Activated CD8-positive, alpha-beta memory T cell treated with anti-CD3 and anti-CD28 coated beads for 48 hours (primary cell): ENCODE results near the gene ATOSA.
A peak's percentile ranks its signal among the peaks of the same experiment; 100 is the strongest.

Experiments used
- DNase-seq, 3 experiments: peaks; one replicate each; pipeline ENCODE4 v3.0.0-alpha.2; 2020; ENCODE audit warnings: low read depth in 2 of 3, low spot score in 2 of 3

ATOSA gene, protein sequence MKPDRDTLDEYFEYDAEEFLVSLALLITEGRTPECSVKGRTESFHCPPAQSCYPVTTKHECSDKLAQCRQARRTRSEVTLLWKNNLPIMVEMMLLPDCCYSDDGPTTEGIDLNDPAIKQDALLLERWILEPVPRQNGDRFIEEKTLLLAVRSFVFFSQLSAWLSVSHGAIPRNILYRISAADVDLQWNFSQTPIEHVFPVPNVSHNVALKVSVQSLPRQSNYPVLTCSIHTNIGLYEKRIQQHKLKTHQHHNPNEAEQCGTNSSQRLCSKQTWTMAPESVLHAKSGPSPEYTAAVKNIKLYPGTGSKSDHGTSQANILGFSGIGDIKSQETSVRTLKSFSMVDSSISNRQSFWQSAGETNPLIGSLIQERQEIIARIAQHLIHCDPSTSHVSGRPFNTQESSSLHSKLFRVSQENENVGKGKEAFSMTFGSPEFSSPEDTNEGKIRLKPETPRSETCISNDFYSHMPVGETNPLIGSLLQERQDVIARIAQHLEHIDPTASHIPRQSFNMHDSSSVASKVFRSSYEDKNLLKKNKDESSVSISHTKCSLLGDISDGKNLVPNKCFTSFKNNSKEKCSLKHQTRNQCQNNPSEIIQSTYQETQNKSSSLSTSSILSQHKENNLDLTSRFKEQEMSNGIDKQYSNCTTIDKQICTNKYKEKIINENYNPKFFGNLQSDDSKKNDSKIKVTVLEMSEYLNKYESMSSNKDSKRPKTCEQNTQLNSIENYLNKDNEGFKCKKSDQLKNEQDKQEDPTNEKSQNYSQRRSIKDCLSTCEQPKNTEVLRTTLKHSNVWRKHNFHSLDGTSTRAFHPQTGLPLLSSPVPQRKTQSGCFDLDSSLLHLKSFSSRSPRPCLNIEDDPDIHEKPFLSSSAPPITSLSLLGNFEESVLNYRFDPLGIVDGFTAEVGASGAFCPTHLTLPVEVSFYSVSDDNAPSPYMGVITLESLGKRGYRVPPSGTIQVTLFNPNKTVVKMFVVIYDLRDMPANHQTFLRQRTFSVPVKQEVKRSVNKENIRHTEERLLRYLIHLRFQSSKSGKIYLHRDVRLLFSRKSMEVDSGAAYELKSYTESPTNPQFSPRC

DNA sequence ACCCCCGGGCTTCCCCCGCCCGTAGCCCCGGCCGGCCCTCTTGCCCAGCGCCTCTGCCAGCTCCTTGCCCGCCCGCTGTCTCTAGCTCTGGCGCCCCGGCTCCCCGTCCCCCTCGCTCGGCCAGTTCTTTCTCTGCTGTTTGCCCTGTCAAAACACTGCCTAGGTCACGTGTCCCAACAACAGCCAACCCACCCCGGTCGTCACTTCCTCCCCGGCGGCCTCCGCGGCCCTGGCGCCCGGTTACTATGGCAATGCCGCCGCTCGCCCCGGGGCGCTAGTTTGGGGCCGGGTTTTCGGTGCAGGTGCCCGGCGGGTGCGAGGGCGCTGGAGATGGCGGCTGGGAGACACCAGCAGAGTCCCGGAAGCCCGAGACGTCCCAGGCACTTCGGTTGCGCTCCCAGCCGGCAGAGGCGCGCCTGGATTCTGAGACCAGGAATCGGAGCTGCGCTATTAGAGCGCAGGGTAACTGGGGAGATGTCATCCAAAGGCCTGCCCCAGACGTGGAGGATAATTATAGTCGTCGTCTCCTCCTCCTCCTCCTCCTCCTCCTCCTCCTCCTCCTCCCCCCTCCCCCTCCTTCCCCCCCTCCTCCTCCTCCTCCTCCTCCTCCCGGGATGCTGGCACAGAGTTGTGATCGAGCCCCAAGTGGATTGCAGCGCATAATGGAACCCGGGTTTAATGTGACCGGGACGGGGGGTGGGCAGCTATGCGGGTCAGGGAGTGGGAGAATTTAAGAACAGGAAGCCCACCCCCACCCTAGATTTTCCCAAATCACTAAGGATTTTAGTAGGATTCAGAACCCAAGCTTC is at the start of gene ATOSA:
Gene ATOSA, minus strand, starts transcription at position 157 of the 809 bp plus-strand sequence. CDS start 1,367 bp downstream, outside the sequence.
- peak; percentile 74 to 82 (median 77) for DNase-seq

DNA sequence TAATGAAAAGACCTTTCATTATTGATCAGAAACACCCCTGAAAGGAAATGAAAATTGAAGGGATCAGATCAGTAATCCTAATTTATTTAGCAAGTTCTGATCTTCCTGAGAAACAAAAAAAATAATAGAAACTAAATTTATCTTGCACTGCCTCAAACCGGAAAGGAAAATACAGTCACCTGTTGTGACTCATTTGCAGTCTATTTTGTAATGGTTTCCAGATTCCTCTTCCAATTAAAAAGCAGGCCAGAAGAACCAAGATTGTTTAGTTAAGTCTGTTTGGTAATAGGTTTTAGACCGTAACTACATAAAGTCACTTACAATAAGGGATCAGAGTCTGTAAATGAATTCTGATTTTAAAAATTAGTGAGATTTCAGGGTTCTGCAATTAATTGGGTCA is 49.7 kb upstream of the ATOSA start:
- DNase-seq, result no peak

DNA sequence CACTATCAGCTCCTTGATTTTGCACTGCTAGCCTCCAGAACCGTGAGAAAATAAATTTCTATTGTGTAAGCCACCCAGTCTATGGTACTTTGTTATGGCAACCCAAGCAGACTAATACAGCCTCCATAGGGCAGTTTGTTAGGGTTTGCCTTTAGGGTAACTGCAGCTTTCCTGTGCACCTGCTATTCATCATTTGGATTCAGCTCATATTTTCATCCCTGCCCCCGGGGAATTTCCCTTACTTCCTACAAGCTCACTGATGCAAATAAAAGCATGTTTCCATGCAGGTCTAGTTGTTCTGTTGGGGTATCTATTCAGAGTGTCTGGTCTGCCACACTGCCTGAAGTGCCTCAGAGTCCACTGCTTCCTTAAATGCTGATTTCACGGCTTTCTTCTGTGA is 48.6 kb upstream of the ATOSA start:
- DNase-seq, result no peak

DNA sequence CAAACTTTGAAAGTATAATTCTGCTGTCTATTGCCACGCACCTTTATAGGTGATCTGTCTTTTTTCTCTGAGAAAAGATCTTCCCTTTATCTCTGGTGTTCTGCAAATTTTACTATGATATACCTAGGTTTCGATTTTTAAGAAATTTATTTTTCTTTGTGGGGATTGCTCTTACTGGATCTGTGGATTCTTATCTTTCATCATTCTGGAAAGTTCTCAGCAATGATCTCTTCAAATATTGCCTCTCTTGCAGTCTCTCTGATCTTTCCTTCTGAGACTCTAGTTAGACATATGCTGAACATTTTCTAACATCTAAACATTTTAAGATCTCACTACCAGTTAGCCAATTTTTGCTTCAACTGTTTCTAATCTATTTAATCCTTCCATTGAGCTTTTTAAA is 47.0 kb upstream of the ATOSA start:
- no peak for DNase-seq

DNA sequence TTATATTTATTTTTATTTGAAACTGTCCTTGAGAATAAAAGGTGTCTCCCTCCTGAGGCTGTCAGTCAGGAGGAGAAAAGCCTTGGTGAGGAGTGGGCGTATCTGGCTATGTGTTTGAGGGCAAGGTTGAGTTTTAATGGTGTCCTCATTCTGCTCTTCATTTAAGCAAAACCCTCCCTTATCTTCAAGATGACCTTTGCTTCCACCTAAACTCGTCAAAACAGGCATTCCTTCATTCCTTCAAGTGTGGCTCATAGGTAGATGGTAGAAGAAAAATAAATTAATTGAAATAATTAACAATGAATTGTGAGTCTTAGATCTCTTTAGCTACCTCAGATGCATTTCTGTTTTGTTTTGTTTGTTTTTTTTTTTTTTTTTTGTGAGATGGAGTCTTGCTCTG is 39.4 kb upstream of the ATOSA start:
- DNase-seq, result no peak

DNA sequence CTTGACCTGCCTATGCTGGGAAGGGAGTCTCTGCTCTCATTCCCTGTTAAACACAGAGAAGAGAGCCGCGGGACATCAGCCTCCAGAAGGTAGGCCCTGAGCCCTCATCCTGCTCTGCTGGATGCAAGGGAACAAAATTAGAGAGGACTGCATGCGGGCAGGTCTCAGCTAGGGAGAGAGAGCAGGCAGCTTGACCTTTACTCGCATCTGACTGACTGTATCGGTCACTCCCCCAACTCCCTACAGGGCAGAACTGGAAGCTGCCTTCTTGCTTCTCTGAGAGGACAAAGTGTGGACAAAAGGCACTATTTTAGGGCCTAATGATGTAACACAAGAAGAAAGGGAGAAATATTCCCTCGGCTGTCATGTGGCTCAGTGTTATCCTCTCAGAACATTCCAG is 38.7 kb upstream of the ATOSA start:
- no peak for DNase-seq

DNA sequence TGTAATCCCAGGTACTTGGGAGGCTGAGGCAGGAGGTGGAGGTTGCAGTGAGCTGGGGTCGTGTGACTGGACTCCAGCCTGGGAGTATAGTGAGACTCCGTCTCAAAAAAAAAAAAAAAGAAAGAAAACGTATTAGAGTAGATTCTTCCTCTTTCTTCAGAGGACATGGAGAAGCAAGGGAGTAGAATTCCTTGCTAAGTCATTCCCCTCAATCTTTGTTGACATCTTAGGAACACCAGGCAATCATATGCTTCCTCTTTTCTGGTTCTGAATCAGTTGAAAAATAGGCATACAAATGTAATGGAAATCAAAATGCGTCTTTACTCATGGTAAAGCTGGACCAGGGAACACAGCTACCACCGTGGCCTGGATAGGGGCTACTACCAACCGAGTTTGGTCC is 38.3 kb upstream of the ATOSA start:
- no peak for DNase-seq

DNA sequence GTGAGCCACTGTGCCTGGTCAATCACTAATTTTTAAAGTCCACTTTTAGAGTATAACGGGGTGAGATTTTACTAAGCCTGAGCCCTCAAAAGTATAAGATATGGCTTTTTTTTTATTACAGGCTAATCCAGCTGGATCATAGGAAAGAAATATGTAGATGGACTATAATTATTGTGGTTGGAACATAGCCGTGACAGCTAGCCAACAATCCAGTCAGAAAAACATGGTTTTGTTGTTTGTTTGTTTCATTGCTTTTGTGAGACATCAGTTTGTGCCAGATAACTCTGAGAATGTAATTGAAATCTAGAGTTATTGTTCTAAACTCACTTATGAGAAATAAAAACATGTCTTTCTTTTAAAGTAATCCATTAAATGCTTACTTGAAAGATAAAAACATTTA is 37.3 kb upstream of the ATOSA start:
- no peak for DNase-seq

DNA sequence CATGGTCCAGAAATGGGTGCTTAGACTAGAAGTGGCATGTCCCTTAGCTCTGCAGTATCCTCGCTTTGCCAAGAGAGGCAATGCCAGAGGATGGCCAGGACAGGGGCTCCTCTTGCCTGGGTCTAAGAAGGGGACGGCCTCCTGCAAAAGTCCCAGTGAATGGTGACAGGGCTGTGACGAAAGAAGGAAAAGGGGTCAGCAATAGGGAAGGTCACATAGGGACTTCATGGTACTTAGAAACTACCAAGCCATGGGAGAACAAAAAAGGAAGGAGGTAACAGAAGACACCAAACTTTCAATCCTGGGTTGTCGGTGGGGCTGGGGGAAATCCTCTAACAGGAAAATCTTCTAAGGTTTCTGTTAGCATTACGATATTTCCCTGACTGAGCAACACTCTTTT is 36.2 kb upstream of the ATOSA start:
- no peak for DNase-seq

DNA sequence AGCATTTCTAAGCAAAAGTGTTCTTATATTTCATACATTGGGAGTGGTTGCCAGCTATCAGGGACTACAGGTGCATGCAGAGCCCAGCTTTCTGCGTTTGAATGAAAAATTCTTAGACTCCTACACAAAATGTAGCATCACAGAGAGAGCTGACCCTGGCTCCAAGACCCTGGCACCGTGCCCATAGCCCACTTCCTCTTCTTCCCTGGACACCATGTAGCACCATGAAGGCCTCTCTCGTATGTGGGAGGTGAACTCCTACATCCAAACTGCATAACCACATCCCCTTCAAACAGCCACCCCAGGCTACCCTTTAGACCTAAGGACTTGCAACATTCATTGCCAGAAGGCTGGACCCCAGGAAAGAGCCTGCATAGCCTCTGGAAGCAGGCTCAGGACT is 35.8 kb upstream of the ATOSA start:
- DNase-seq, result no peak

DNA sequence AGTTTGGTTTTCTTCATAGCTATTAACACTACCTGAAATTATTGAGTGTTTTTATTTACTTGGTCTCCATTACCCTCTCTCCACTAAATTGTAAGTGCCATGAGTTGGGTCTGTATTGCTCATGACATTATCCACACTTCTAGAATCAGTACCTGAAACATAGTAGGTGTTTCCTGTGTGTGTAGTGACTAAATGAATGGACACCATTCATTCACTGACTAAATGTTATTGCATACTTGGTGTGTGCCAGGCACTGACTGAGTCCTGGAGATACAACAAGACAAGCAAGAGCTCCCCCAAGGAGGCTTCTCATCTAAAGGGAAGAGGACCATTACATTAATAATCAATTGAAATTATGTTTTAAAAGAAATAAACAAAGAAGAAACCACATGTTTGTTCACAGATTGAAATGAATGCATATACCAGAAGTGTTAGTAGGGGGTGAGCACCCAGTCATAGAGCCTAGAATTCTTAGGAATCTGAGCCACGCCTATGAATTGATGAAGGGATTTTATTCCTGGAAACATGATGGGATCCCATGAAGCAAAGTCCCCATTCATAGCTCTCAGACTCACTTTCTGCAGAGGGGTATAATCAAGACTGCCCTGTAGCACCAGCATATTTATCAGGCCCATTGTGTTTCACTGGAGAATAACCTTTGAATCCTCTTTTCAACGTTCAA is 31.7 kb upstream of the ATOSA start:
- no peak for DNase-seq

DNA sequence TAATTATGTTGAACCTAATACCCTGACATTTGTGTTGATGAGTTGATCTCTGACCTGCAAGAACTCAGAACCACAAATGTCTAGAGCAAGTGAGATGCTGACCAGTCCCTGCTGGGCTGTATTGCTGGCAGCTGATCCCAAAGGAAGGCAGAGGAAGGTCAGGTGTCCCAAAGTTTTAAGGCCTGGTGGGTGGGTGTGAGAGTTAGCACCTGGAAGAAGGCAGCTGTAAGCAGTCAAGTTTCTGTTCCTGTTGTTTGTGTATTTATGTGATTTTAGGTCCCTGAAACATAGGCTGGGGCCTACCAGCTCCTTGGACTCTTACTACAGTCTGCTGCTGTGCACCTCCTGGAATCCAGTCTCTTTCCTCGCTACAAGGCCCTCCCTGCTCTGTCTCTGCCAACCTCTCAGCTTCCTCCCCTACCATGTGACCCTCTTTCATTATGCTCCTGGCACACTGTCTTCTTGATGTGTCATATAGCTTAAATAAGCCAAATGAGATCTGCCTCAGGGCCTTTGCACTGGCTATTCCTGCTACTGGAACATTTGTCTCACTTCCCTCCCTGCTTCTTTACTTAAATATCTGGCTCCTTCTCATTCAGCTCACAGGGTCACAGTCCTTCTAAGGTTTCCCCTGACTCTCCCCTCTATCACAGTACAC is 31.0 kb upstream of the ATOSA start:
- DNase-seq, result no peak

DNA sequence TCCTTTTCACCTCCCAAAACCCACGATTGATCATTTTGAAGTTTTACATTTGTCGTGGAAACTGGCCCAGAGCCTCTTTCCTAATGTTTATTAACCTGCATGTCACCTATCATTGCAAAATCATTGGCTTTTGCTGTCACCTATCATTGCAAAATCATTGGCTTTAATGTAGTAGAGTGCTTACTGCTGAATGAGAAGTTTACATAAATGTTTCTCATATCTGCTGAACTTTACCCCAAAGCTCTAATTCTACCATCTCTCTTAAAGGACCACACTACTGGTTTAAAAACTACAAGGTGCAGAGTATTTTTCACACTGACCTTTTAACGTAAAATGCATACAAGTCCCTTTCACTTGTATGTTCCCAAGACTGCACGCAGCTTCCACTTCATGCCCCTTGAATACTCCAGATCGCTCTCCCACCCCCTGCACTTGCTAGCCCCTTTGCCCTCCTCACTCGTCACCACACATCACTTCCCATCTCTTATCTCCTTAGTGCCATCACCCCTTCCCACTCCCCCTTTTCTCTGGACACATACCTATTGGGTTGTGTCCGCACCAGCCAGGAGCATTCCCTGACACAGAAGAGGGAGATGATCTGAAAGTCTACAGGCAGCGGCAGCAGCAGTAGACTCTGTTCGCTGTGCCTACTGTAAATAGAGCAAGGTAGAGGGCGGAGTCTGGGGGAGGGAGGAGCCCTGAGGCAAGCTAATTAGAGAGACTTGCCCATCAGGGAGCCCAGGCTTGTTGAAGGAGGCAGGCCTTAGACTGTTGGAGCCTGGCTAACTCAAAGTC is 30.2 kb upstream of the ATOSA start:
- DNase-seq, result no peak

DNA sequence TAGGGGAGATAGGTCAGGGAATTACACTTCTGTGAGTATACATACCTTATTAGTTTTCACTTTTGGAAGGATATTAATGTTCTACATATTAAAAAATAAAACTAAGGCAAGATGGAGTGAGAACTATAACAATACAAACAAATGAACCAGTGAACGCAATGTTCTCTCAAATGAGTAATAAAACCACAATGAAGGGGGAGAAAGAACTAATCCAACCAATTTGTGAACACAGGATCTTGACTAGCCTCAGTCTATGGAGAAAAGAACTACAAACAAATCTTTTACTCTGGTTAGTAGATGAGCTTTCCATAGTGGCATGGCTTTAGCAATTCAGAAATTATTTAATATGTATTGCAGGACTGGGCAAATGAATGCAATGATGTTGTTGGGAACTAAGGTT is 26.9 kb upstream of the ATOSA start:
- DNase-seq, result no peak

DNA sequence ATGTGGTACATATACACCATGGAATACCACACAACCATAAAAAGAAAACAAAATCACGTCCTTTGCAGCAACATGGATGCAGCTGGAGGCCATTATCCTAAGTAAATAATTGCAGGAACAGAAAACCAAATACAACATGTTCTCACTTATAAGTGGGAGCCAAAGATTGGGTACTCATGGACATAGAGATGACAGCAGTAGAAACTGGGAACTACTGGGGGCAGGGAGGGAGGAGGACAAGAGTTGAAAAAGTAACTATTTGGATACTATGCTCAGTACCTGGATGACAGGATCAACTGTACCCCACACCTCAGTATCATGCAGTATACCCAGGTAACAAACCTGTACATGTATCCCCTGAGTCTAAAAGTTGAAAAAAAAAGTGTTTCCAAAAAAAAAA is 23.2 kb upstream of the ATOSA start:
- no peak for DNase-seq

DNA sequence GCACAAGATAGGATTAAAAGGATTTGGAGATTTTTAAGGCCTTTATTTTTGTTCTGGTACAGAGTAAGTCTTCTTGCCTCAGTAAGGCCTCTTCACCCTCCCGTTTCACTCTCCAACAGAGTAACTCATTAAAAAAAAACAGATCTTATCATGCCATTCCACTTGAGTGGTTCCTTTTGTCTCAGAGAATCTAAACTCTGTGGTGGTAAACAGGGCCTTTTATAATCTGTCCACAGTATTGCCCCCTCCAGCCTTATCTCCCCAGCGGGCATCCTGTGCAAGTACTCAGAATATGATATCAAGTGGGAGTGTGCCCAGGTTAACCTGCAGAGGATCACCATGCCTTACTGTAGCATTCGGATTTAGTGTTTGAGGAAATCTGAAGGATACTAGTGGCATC is 20.3 kb upstream of the ATOSA start:
- no peak for DNase-seq

DNA sequence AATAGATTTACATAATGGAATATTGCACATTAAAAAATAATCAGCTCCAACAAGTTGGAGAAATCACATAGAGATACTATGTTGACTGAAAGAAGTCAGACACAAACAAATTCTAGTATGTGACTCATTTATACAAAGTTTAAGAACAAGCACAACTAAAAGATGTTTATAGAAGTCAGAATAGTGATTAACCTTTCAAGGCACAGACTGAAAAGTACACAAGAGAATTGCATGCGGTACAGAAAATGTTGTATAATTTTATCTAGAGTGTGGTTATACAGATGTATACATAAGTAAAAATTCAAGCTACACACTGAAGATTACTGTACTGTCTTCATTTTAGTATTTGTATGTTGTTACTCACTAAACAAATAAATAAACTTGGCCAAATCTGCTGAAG is 19.3 kb upstream of the ATOSA start:
- no peak for DNase-seq

DNA sequence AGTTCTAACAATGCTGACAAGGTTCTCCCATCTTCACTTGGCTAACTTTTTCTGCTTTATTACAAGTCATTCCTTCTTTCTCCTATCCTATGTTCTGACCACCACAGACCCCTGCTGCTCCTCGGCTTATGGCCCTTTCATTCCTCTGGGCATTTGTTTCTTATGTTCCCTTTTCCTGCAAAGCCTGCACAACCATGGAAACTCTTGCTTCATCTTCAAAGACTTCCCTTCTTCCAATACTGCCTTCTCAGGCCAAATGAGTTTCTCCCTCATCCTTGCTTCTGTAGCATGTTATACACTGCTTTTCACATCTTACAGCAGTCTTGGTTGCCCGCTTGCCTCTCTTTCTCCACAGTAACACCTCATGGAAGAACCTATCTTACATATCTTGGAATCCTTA is 17.9 kb upstream of the ATOSA start:
- no peak for DNase-seq

DNA sequence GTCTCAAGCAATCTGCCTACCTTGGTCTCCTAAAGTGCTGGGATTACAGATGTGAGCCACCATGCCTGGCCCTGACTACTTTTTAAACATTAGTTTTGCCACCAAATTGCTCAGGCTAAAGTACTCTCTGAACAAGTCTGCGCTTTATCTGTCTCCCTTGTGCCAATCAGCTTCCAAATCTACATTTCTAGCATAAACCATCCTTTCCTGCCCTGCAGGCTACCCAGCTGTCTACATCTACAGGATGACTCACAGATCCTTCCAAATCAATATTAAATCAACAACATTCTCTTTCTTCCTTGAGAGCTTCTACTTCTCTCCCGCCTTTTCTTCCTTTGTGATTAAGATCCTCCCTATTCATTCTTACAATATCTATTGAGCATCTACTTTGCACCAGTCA is 16.0 kb upstream of the ATOSA start:
- DNase-seq, result no peak
